Astrocyte (in vitro differentiated cells and primary cell): ENCODE results near the gene CA10. TPM values are rescaled to one million over a fixed set of nuclear protein-coding genes. Genes with fewer than 3 reads are reported as not detected.

Experiments
- DNase-seq: peaks from one replicate; pipeline ENCODE4 v3.0.0-alpha.2; 2010; ENCODE audit warnings: low read depth
- FAIRE-seq: peaks from 2 replicates; lab custom pipeline; 2011; peaks lifted over from hg19 to GRCh38; lab: Jason Lieb, UNC
- H2AFZ ChIP-seq: 2 replicates; pipeline ENCODE4 v1.6.0; 2012; ENCODE audit warnings: low read depth, low read length, inconsistent platforms
- H3K27ac ChIP-seq: 2 replicates; pipeline ENCODE4 v1.5.1; 2011; ENCODE audit warnings: low read depth, low read length, inconsistent platforms
- H3K27me3 ChIP-seq: 2 replicates; pipeline ENCODE4 v1.6.0; 2011; ENCODE audit warnings: low read length, inconsistent platforms; ENCODE audit not compliant: insufficient read depth
- H3K36me3 ChIP-seq: 2 replicates; pipeline ENCODE4 v1.5.1; 2011; ENCODE audit warnings: low read length, inconsistent platforms; ENCODE audit not compliant: insufficient read depth
- H3K4me1 ChIP-seq: 2 replicates; pipeline ENCODE4 v1.5.1; 2011; ENCODE audit warnings: low read length, inconsistent platforms; ENCODE audit not compliant: insufficient read depth
- H3K4me2 ChIP-seq: 2 replicates; pipeline ENCODE4 v1.6.0; 2012; ENCODE audit warnings: low read length, inconsistent platforms
- H3K4me3 ChIP-seq: 2 replicates; pipeline ENCODE4 v1.5.1; 2011; ENCODE audit warnings: low read depth, mild to moderate bottlenecking, low read length, inconsistent platforms; ENCODE audit not compliant: insufficient read depth
- H3K79me2 ChIP-seq: 2 replicates; pipeline ENCODE4 v1.6.0; 2012; ENCODE audit warnings: mild to moderate bottlenecking, low read length, inconsistent platforms; ENCODE audit not compliant: insufficient read depth
- H3K9ac ChIP-seq: 2 replicates; pipeline ENCODE4 v1.6.0; 2012; ENCODE audit warnings: mild to moderate bottlenecking, low read length, inconsistent platforms
- H3K9me3 ChIP-seq: 2 replicates; pipeline ENCODE4 v1.5.1; 2012; ENCODE audit warnings: low read depth, mild to moderate bottlenecking, low read length, inconsistent platforms; ENCODE audit not compliant: insufficient read depth
- H4K20me1 ChIP-seq: 2 replicates; pipeline ENCODE4 v1.6.0; 2012; ENCODE audit warnings: low read length, inconsistent platforms; ENCODE audit not compliant: insufficient read depth
- H3K27ac Mint-ChIP-seq: one replicate; pipeline ENCODE4 v1.8.0; 2021; ENCODE audit warnings: mild to moderate bottlenecking, mixed read lengths; ENCODE audit not compliant: unreplicated experiment
- H3K27me3 Mint-ChIP-seq: one replicate; pipeline ENCODE4 v1.8.0; 2021; ENCODE audit warnings: low read depth, mixed read lengths; ENCODE audit not compliant: unreplicated experiment
- H3K36me3 Mint-ChIP-seq: one replicate; pipeline ENCODE4 v1.8.0; 2021; ENCODE audit warnings: low read depth, mixed read lengths; ENCODE audit not compliant: unreplicated experiment
- H3K4me1 Mint-ChIP-seq: one replicate; pipeline ENCODE4 v1.8.0; 2021; ENCODE audit warnings: low read depth, mixed read lengths; ENCODE audit not compliant: unreplicated experiment
- H3K4me3 Mint-ChIP-seq: one replicate; pipeline ENCODE4 v1.8.0; 2021; ENCODE audit warnings: mild to moderate bottlenecking, moderate library complexity, mixed read lengths; ENCODE audit not compliant: unreplicated experiment
- H3K9me3 Mint-ChIP-seq: one replicate; pipeline ENCODE4 v1.8.0; 2021; ENCODE audit warnings: mild to moderate bottlenecking, mixed read lengths; ENCODE audit not compliant: unreplicated experiment
- EZH2 ChIP-seq: IDR thresholded peaks from 2 replicates; pipeline ENCODE4 v1.6.1; 2012; ENCODE audit warnings: mild to moderate bottlenecking, low read length, inconsistent platforms; ENCODE audit not compliant: insufficient read depth
- total RNA-seq: library from RNA; stranded (reverse); gene quantifications from 2 replicates; pipeline ENCODE4 v1.2.1, GENCODE V29; 2021
- TF ChIP-seq, protein P1 (sequence below): IDR thresholded peaks from 2 replicates; pipeline ENCODE4 v1.5.1; 2011; ENCODE audit warnings: low read depth, mild to moderate bottlenecking, inconsistent platforms, low read length, moderate library complexity; ENCODE audit not compliant: insufficient read depth

The CA10 gene
- total RNA-seq, 1 donor from 2014 or later = 0.43 TPM

DNA sequence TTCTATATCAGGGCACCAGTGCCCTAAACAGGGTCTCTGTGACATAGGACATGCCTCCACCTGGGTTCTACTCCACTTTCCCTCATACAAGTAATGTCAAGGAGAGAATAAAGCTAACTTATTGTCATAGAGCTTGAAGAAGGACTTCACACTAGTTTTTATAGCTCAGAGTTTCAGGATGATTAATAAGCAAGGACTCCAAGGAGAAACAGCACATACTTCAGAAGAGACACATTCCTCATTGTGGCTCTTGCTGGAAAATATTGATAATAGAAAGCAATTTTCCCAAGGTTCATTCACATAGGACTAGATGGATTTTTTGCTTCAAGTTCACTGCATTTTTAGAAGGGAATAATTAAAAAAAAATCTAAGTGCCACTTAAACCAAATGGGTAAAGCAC lies 133.3 kb downstream of the CA10 start:
- Mint-ChIP-seq H3K4me3 (no peak overlapping the region), H3K27ac (peak overlapping the region; percentile 90), H3K27me3 (no peaks in the 10 kb centered on the region), H3K9me3 (no peaks in the 10 kb centered on the region), H3K36me3 (no peaks in the 10 kb centered on the region), H3K4me1 (peaks cover 34% of the 10 kb centered on the region)
- no peak overlapping the region for H3K4me3 ChIP-seq
- no peaks in the 10 kb centered on the region for H3K79me2 ChIP-seq
- TF ChIP-seq EZH2 = no peak
- TF ChIP-seq, protein P1, sequence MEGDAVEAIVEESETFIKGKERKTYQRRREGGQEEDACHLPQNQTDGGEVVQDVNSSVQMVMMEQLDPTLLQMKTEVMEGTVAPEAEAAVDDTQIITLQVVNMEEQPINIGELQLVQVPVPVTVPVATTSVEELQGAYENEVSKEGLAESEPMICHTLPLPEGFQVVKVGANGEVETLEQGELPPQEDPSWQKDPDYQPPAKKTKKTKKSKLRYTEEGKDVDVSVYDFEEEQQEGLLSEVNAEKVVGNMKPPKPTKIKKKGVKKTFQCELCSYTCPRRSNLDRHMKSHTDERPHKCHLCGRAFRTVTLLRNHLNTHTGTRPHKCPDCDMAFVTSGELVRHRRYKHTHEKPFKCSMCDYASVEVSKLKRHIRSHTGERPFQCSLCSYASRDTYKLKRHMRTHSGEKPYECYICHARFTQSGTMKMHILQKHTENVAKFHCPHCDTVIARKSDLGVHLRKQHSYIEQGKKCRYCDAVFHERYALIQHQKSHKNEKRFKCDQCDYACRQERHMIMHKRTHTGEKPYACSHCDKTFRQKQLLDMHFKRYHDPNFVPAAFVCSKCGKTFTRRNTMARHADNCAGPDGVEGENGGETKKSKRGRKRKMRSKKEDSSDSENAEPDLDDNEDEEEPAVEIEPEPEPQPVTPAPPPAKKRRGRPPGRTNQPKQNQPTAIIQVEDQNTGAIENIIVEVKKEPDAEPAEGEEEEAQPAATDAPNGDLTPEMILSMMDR = no peak
- H3K27ac ChIP-seq = no peak overlapping the region
- no peaks in the 10 kb centered on the region for H3K9me3 ChIP-seq
- no peaks in the 10 kb centered on the region for H3K27me3 ChIP-seq
- no peak for FAIRE-seq
- H3K4me2 ChIP-seq = no peak overlapping the region
- no peaks in the 10 kb centered on the region for H4K20me1 ChIP-seq
- no peak overlapping the region for H2AFZ ChIP-seq
- peaks cover 11% of the 10 kb centered on the region for H3K4me1 ChIP-seq
- H3K9ac ChIP-seq = no peak overlapping the region
- DNase-seq = peak; percentile 63
- no peaks in the 10 kb centered on the region for H3K36me3 ChIP-seq

DNA sequence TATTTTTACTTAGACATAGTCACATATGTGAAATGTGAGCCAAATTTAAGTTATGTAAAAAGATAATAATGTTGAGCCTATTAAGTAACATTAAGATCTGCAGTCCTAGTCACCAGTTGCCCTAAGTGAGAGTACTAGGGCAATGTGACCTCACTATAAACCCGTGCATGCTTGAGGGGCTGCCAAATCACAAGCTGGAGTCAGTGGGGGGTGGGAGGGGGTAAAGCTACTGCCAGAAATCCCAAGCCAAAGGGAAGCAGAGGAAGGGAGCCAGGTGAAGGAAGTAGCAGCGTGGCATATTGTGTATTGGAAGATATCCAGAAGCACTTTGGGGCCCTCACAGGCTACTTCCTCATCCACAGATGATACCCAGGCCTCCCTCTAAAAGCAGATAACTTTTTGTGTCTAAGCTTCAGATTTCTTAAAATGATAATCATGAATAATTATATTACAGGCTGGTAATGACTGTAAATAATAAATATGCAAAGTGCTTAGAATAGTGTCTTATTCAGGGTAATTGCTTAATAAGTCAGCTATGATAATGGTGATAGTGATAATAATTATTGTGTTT lies 134.1 kb downstream of the CA10 start:
- no peak overlapping the region for H3K9ac ChIP-seq
- H3K4me2 ChIP-seq = no peak overlapping the region
- H3K4me3 ChIP-seq = no peak overlapping the region
- H3K27ac ChIP-seq = no peak overlapping the region
- H3K79me2 ChIP-seq = no peaks in the 10 kb centered on the region
- FAIRE-seq (no peak), DNase-seq (peak; percentile 13)
- no peaks in the 10 kb centered on the region for H3K9me3 Mint-ChIP-seq
- H2AFZ ChIP-seq = no peak overlapping the region
- no peaks in the 10 kb centered on the region for H3K36me3 ChIP-seq
- no peaks in the 10 kb centered on the region for H3K27me3 ChIP-seq
- no peaks in the 10 kb centered on the region for H3K36me3 Mint-ChIP-seq
- H3K9me3 ChIP-seq = no peaks in the 10 kb centered on the region
- H3K4me1 ChIP-seq = peaks cover 11% of the 10 kb centered on the region
- peaks cover 34% of the 10 kb centered on the region for H3K4me1 Mint-ChIP-seq
- no peak for TF ChIP-seq EZH2
- TF ChIP-seq, protein P1 = no peak
- peak overlapping the region; percentile 34 for H3K27ac Mint-ChIP-seq
- H3K4me3 Mint-ChIP-seq = no peak overlapping the region
- H4K20me1 ChIP-seq = no peaks in the 10 kb centered on the region
- H3K27me3 Mint-ChIP-seq = no peaks in the 10 kb centered on the region

DNA sequence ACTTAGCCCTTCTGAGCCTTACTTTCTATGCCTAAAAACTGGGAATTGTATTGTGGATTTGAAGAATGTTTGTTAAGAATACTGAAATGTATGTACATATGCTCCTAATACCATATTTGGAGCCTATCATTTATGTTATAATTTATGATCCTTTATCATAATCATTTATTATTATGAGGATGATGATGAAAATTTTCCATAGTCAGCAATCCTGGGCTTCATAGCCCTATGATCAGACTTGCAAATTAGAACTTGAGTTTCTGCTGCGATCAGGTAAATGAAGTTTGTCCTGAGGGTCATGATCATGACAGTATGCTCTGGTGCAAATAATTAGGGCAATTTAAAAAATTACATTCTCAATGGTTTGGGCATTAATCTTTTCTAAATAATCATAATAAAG lies 147.4 kb downstream of the CA10 start:
- no peak overlapping the region for H3K27ac Mint-ChIP-seq

More for the DNA sequence above, 147.4 kb downstream of the CA10 start:
- Mint-ChIP-seq H3K36me3 (no peaks in the 10 kb centered on the region), H3K9me3 (no peaks in the 10 kb centered on the region), H3K27me3 (no peaks in the 10 kb centered on the region), H3K4me1 (no peaks in the 10 kb centered on the region), H3K4me3 (no peak overlapping the region)
- Histone ChIP-seq H4K20me1 (no peaks in the 10 kb centered on the region), H3K9me3 (no peaks in the 10 kb centered on the region), H3K27me3 (no peaks in the 10 kb centered on the region), H3K27ac (no peak overlapping the region), H3K4me1 (no peaks in the 10 kb centered on the region), H3K4me3 (no peak overlapping the region), H3K79me2 (no peaks in the 10 kb centered on the region), H3K4me2 (no peak overlapping the region), H2AFZ (no peak overlapping the region), H3K36me3 (no peaks in the 10 kb centered on the region), H3K9ac (no peak overlapping the region)
- FAIRE-seq (no peak), DNase-seq (no peak)
- TF ChIP-seq, protein P1 = no peak
- TF ChIP-seq EZH2 = no peak
